HG03175 (cell line): ENCODE data around the gene GRID2IP.

Source experiments
- ATAC-seq: cut with Tn5 transposase; IDR thresholded peaks from one replicate; pipeline ENCODE4 v1.9.1; 2021; ENCODE audit warnings: mild to moderate bottlenecking, moderate library complexity; ENCODE audit not compliant: unreplicated experiment

Gene GRID2IP

DNA sequence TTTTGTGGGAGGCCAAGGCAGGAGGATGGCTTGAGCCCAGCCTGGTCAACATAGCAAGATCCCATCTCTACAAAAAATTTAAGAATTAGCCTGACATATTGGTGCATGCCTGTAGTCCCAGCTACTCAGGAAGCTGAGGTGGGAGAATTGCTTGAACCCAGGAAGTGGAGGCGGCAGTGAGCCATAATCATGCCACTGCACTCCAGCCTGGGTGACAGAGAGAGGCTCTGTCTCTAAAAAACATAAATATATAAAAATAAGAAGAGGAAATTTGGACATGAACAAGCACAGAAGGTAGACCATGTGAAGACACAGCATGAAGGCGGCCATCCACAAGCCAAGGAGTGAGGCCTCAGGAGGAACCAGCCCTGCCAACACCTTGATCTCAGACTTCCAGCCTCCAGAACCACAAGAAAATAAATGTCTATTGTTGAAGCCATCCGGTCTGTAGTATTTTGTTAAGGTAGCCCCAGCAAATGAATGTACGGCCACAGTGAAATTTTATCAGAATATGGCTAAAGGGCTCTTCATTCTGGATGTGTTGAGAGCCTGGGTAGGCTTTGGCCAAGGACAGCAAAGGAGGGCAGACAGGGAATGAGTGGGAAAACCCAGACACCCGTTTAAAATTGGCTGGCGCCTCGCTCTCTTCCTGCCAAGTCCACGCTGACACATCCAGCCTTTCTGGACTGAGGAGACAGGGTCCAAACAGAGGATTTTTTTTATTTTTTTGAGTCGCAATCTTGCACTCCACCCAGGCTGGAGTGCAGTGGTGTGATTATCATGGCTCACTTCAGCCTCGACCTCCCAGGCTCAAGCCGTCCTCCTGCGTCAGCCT, 12.9 kb upstream of the GRID2IP start:
- ATAC-seq: no peak

DNA sequence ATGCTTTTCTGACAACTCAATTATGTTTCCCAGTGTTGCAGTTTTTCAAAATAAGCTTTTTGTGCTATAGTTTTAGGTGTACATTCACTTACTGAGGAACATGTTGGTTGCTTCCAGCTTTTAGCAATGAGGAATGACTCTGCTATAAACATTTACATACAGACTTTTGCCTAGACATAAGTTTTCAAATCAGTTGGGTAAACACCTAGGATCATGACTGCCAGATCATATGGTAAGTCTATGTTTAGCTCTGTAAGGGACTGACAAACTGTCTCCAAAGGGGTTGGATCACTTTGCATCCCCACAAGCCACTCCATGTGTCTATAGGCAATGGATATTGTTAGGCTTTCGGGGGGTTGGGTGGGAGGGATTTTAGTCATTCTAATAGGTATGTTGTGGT, 10.8 kb upstream of the GRID2IP start:
- ATAC-seq: no peak

DNA sequence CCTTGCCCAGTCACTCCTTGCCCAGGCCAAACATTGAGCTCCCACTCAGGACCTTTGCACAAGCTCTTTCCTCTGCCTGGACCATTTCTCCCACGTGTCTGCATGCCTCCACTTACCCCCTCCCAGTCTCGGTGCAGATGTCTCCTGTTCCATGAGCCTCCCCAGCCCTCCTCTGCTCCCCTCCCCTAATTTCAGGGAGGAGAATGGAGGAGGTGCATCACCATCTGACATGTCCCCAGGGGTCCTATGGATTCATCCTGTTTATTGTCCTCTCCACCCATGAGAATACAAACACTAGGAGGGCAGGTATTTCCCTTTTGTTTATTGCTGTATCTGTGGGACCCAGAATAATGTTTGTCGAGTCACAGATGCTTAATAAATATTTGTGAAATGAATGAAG, 8.6 kb upstream of the GRID2IP start:
- no peak for ATAC-seq

DNA sequence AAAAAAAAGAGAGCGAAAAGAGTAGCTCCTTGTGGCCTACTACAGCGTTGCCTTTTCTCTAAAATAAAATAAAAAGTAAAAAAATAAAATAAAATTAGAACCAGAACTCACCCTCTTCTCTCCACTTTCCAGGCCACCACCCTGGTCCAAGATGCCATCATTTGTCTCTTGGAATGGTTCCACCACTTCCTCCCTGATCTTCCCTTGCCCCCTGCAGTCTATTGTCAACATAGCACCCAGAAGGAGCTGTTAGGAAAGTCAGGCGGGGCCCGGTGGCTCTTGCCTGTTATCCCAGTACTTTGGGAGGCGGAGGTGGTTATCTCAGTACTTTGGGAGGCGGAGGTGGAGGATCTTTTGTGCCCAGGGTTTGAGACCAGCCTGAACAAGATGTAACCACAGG, 7.6 kb upstream of the GRID2IP start:
- ATAC-seq: no peak

DNA sequence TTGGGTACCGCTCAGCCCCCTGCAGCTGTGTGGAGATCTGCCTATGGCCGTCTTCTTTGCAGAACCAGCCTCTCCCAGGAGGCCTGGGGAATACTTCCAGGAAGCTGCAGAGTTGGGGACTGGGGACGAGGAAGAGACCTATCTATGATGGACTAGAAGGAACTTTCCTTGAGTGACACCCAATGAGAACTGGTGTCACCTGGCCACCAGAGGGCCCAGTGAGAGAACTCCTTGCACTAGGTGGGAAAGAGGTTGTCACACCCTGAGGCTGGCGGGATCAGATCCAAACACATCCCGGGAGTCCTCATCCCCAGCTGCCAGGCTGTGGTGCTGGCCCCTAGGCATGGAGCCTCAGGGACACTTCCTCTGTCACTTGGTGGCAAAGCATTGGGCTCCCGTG, 4.9 kb upstream of the GRID2IP start:
- no peak for ATAC-seq

DNA sequence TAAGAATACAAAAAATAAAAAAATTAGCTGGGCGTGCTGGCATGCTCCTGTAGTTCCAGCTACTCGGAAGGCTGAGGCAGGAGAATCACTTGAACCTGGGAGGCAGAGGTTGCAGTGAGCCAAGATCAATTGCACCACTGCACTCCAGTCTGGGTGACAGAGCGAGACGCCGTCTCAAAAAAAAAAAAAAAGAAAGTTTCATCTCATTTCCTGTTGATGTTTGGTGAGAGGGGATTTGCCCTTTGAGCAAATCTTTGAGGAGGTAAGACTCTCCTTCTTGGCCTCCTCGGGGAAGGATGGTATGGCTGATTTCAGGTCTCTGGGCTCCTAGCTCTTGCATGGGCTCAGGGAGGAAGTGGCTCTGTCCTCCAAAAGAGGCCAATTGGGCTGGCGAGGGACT, 3.6 kb upstream of the GRID2IP start:
- ATAC-seq: no peak

DNA sequence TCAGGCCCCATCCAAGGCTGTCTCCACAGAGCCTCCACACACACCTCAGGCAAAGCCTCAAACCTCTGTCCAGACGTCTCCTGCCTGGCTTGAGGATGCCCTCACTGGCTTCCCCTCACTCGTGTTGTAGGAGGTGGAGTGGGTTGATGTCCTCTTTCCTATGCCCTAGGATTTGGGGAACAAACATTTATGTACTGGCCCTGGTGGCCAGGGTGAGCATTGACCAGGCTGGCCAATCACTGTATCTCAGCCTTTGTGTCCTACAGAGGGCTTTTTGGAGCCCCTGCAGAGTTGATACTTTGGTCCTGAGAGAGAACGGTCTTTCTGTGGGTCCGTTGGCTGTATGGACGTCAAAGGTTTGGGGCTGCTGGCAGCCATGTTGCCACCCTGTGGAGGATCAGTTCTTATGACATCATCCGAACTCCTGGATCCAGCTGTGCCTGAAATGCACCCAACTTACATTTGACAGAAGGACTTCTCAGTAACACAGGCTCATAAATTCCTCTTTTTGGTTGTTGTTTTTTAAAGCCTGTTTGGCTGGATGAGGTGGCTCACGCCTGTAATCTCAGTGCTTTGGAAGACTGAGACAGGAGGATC, 2.3 kb upstream of the GRID2IP start:
- ATAC-seq: no peak

DNA sequence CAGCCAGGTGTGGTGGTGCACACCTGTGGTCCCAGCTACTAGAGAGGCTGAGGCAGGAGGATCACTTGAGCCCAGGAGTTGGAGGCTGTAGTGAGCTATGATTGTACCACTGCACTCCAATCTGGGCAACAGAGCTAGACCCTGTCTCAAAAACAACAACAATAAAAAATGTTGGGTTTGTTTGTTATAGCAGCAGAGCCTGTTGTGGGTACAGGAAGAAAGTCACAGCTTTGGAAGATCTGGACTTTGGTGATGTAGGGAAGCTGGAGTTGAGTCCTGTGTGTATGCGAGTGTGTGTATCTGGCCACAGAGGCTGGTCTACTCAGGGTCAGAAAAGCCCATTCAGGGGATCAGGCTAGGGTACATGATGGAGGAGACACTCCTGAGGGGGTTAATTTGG, 3.9 kb downstream of the GRID2IP start:
- ATAC-seq: no peak

DNA sequence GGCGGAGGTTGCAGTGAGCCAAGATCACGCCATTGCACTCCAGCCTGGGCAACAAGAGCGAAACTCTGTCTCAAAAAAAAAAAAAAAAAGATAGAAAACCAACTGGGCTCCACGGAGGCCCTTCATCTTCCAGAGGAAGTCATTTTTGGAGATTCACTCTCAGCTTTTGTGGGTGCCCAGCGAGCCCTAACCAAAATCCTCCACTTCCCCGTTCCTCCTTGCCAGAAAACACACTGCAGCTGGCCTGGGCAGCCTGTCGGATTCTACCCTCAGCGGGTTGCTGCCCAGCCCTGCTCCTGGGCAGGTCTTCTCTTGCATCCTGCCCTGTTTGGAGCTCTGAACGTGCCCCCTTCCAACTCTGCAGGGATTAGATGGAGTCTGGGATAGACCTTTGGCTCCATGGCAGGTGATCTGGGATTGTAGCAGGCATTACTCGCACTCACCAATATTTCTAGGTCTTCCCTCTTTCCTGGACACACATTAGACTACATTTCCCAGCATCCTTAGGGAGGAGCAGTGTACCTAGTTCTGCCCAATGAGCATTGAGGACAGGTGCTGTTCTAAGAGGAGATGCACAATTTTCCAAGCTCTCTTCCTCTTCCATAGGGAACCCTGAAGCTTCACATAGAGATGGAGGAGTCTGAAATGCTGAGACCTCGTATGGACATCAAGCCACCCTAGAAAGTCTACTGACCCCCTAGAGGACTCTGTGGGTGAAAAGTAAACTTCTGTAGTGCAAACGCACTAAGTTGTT, 4.6 kb downstream of the GRID2IP start:
- no peak for ATAC-seq

DNA sequence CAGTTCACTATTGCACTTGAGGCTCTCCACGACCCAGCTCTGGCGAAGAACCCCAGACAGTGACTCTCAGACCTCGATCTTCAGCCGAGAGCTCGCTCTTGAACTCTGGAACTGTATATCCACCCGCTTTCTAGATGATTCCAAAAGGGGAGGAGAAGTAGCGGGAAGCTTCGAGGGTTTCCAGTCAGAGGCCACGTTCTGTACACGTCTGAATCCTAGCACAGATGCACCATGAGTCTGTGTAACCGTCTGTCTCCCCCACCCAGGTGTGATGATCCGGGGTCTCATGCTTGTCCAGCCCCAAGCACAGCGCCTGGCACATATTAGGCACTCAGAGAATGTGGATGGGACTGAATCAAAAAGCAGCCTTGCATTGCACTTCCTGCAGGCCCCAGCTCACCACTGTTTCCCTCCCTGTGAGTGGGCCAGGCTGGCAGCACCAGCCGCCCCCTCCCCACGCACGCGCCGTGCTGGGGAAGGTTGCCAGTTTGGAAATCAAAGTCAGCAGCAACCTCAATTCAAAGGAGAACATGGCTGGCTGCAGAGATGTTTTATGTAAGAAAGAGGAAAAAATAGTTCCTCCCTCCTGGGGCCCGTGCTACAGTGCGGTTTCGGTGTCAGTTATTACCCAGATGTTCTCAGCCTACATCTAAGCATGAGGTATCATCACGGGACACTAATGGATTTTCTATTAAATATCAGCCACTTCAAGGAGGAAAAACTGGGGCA, 5.7 kb downstream of the GRID2IP start:
- ATAC-seq: no peak

DNA sequence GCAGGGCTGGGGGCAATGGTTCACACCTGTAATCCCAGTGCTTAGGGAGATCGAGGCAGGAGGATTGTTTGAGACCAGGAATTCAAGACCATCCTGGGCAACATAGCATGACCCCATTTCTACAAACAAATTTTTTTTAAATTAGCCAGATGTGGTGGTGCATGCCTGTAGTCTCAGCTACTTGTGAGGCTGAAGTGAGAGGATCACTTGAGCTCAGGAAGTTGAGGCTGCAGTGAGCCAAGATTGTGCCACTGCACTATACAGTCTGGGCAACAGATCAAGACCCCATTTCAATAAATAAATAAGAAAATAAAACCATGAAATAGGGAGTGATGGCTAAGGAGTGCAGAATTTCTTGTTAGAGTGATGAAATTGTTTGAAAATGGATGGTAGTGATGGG, 8.9 kb downstream of the GRID2IP start:
- no peak for ATAC-seq

DNA sequence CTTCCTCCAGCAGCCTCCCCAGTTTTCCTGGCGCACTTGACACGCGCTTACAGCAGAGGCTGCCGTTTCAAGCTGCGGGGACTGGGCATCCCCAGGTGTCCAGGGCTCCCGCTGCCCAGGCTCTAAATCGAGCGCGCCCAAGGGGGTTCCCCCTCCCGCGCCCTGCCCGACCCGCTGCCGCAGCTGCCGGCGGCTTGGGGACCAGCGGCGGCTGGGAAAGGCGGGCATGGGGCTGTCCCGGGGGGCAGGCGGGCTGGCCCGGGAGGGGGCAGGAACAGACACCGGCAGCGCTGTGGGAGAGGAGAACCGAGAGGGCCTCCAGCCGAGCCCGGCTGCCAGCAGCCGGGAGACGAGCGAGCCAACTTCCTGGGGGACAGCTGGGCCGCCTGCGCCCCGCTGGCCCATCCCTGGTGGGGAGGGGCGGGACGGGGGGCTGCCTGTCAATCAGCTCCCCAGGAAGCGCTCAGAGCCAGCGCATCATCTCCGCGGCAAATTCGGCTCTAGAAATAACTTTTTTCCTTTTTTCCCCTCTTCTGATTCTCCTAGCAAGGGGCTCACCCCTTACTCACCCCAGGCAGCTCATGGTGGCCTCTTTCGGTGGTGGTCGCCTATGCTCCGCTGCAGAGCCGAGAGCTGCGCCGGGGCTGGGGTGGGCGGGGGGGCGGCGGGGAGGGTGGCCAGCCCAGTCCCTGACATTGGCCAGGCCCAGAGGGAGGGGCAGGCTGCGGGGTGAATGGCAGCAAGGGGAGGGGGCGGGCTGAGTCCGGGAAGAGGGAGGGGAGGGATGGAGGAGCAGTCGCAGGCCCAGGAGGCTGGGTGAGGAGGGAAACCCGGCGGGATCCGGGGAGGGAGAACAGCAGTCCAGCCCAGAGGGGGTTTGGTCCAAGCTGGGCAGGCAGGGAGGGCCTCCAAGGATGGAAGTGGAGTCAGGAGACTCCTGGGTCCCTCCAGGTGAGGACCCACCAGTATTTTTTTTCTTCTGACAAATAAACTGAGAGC, 14.7 kb downstream of the GRID2IP start:
- ATAC-seq: no peak

DNA sequence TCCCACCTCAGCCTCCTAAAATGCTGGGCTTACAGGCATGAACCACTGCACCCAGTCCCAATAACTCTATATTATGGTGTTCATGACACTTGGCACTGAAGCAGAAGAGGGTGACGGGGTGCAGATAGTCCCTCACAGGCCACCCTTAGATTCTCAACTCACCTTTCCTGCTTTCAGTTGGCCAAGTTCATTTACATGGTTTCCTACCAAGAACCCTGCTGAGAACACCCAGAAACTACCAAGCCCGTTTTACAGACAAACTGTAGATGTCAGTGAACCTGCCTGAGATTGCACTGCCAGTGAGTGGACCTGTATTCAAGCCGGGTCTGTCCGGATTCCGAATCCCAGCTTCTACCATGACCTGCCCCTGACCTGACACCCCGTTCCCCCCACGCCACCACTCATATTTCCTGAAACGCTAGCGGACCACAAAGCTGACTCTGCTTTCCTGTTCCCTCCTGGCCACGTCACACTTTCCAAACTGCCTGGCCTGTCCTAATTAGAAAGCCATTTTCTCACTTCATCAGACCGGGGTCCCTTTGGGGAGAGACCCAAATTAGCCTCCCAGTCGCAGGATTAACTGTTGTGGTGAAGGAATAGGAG, 17.3 kb downstream of the GRID2IP start:
- ATAC-seq: no peak

DNA sequence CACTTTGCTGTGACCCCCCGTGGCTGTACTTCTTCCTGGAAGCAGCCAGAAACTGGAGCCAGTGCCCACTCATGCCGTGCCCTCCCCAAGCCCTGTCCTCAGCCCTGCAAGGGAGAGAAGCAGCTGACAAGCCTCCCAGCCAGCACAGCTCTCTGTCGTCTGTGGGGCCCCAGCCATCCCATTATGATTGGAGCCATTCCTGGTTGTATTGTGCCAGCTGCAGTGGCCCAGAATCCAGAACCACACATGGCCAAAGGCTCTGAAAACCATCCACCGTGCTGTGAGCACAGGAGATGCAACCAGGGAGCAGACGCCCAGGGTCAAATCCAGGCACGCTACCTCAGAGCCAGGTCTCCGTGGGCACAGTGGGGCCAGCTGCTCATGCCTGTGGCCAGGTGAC, 18.7 kb downstream of the GRID2IP start:
- no peak for ATAC-seq

DNA sequence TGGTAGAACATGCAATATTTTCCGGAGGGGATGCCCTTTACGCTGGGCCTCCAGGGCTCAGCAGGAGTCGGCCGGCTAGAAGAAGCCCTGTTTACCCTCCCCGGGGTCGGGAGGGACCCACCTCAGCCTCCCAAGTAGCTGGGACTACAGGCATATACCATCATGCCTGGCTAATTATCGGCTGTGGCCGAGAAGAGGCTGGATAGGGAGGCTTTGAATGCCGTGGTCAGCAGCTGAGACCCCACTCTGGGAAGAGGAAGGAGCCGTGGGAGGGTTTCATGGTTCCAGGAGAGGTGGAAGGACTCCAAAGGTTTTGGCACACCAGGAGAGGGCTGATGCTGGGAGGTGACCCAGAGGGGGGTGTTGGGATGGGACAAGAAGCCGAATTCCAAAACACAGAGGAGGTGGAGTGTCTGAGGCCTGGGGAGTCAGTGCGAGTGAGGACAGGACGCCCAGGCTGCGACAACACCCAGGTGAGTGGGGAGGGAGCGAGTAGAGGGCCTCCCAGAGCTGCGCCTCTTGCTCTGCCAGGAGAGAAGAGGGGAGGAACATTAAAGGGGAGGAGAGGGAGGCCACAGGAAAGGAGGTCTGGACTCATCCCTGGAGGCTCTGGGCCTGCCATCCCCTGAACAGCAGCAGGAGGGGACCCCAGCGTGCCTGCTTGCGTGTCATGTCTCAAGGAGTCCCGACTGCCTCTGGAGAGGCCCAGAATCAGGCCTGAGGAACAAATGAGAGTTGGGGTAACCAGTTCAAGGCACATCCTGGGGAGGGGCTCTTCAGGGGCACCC, 19.6 kb downstream of the GRID2IP start:
- ATAC-seq: no peak

DNA sequence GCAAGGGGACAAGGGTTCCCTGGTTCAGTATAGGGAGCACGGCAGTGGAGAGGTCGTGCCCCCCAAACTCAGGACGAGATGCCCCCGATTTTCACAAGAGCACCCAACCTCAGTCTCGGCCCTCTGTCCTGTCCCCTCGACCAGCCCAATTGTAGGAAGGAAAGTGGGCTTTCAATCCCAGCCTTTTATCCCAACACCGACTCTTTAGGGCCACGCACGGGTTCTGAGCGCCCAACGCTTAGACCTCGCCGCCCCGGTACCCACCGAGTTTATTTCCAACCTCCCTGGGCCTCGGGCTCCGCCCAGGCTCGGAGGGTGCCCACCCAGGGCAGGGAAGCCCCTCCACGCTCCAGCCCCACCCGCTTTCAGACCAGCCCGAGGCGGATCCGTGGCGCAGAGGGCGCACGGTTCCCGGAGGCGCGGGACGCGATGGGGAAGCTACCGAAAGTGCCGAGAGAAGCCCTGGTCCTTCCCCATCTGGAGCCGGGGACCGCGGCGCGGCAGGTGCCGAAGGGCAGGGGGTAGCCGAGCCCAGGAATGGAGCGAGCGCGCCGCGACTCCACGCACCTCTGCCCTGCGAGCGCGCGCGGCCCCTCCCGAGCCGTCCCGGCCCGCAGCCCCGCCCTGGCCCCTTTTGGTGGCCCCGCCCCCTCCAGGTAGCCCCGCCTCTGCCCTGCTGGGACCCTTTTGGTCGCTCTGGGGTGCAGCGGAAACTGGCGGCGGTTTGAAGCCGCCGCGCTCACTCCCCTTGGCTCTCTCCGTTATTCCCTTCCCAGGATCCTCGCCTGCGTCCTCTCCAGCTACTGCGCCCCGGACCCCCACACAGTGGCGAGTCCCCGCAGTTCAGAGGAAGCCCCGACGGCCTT, 20.4 kb downstream of the GRID2IP start:
- ATAC-seq: no peak

DNA sequence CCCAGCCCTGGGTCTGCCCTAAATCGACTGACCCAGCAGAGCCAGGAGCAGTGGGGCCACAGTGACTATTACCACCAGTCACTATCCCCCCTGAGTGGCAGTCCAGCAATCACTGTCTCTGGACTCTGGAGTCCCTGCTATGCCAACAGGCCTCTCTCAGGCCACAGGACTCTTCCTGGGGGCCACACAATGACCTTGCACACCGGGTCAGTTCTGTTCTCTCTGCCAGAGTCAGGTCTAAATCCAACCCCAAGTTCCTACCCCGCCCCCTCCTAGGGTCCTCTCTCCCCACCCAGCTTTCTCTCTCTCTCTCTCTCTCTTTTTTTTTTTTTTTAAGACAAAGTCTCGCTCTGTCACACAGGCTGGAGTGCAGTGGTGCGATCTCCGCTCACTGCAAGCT, 21.6 kb downstream of the GRID2IP start:
- no peak for ATAC-seq
